Retinal pigment epithelial cell (primary cell): ENCODE measurements around the gene MYMX.
A peak's percentile ranks its signal among the peaks of the same experiment; 100 is the strongest.

Source experiments
- DNase-seq: peaks from one replicate; pipeline ENCODE4 v3.0.0-alpha.2; 2010; ENCODE audit warnings: low read depth
- H3K4me3 ChIP-seq: 2 replicates; pipeline ENCODE4 v1.5.1; 2011; ENCODE audit warnings: mild to moderate bottlenecking, low read length, control low read depth, moderate library complexity
- TF ChIP-seq, protein P1 (sequence below): conservative IDR thresholded peaks from 2 replicates; pipeline ENCODE4 v1.5.1; 2011; ENCODE audit warnings: low read depth, low read length, control low read depth, inconsistent platforms

The MYMX gene

DNA sequence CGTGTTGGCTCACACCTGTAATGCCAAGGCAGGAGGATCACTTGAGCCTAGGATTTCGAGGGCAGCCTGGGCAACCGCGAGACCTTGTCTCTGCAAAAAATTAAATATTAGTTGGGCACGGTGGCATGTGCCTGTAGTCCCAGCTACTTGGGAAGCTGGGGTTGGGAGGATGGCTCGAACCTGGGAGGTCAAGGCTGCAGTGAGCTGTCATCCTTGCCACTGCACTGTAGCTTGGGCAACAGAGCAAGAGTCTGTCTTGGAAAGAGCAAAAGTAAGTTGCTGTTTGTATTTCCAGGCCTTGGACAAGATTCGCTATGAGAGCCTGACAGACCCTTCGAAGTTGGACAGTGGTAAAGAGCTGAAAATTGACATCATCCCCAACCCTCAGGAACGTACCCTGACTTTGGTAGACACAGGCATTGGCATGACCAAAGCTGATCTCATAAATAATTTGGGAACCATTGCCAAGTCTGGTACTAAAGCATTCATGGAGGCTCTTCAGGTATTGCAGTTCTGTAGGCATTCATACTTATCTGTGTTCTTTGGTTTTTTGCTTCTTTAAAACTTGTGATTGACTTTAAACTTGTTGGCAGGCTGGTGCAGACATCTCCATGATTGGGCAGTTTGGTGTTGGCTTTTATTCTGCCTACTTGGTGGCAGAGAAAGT, 32.5 kb downstream of the MYMX start:
- no peak for DNase-seq
- peak overlapping the region; percentile 100 for H3K4me3 ChIP-seq
- TF ChIP-seq, protein P1, sequence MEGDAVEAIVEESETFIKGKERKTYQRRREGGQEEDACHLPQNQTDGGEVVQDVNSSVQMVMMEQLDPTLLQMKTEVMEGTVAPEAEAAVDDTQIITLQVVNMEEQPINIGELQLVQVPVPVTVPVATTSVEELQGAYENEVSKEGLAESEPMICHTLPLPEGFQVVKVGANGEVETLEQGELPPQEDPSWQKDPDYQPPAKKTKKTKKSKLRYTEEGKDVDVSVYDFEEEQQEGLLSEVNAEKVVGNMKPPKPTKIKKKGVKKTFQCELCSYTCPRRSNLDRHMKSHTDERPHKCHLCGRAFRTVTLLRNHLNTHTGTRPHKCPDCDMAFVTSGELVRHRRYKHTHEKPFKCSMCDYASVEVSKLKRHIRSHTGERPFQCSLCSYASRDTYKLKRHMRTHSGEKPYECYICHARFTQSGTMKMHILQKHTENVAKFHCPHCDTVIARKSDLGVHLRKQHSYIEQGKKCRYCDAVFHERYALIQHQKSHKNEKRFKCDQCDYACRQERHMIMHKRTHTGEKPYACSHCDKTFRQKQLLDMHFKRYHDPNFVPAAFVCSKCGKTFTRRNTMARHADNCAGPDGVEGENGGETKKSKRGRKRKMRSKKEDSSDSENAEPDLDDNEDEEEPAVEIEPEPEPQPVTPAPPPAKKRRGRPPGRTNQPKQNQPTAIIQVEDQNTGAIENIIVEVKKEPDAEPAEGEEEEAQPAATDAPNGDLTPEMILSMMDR, result no peak

DNA sequence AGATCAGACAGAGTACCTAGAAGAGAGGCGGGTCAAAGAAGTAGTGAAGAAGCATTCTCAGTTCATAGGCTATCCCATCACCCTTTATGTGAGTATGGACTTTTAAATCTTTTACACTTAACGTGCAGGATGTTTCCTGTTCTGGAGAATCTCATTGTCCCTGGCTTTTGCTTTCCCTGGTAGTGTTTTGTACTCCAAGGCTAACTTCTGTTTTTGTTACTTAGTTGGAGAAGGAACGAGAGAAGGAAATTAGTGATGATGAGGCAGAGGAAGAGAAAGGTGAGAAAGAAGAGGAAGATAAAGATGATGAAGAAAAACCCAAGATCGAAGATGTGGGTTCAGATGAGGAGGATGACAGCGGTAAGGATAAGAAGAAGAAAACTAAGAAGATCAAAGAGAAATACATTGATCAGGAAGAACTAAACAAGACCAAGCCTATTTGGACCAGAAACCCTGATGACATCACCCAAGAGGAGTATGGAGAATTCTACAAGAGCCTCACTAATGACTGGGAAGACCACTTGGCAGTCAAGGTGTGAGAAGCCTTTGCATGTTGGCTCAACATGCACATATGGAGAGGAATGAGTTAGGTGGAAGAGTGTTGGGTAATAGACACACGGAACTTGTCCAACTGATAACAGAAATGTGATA, 33.5 kb downstream of the MYMX start:
- peak overlapping the region; percentile 100 for H3K4me3 ChIP-seq
- TF ChIP-seq, protein P1, result no peak
- DNase-seq, result no peak

DNA sequence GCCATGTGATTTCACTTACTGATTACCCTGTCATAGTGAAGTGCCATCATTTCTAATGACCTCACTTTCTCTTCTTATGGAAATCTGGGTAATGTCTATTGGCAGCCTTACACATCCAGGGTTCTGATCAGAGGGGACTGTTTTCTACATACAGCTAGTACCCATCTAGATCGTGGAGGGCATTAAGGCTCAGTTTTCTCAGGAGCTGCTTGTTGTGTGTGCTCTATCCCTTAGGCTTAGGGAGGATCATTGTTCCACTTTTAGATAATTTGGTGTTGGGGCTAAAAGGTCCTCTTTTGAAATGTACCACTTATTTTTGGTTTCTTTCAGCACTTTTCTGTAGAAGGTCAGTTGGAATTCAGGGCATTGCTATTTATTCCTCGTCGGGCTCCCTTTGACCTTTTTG, 34.0 kb downstream of the MYMX start:
- TF ChIP-seq, protein P1, result no peak
- no peak for DNase-seq
- H3K4me3 ChIP-seq, result no peak overlapping the region

DNA sequence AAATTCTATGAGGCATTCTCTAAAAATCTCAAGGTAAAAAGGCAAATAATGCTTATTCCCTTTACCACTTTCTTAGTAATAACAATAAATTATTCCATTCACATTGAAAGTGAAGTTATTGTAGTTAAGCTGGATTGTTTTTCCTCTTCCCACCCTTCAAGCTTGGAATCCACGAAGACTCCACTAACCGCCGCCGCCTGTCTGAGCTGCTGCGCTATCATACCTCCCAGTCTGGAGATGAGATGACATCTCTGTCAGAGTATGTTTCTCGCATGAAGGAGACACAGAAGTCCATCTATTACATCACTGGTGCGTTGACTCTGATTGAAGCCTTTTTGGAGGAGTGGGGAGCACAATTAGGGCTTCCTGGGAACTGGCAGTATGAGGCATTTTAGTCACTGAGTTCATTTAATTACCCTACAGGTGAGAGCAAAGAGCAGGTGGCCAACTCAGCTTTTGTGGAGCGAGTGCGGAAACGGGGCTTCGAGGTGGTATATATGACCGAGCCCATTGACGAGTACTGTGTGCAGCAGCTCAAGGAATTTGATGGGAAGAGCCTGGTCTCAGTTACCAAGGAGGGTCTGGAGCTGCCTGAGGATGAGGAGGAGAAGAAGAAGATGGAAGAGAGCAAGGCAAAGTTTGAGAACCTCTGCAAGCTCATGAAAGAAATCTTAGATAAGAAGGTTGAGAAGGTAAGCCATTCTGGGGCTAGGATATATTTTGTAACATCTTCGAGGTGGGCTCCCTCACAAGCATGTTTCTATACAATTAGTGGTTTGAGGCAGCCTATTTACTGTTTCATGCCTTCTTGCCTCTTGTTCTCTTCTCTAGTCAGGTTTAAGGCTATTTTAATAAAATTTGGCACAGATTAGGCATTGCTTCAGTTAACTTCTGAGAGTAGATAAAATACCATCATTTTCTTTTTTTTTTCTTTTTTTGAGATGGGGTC, 35.1 kb downstream of the MYMX start:
- no peak for DNase-seq
- TF ChIP-seq, protein P1, result no peak
- H3K4me3 ChIP-seq, result no peak overlapping the region

DNA sequence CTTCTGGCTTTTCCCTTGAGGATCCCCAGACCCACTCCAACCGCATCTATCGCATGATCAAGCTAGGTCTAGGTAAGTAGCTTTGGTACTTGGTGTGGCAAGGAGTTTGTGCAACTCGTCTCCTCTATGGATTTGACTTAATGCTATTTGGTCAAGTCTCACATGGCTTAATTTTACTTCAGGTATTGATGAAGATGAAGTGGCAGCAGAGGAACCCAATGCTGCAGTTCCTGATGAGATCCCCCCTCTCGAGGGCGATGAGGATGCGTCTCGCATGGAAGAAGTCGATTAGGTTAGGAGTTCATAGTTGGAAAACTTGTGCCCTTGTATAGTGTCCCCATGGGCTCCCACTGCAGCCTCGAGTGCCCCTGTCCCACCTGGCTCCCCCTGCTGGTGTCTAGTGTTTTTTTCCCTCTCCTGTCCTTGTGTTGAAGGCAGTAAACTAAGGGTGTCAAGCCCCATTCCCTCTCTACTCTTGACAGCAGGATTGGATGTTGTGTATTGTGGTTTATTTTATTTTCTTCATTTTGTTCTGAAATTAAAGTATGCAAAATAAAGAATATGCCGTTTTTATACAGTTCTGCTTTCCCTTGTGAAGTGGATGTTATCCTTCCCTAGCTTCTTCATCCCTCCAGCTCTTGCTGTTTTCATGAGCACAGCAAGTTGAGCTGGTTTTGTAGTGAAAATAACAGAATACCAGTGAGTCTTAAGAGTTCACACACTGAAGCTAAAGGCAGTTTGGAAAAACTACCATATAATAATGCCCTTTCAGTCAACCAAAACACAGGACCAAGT, 36.8 kb downstream of the MYMX start:
- DNase-seq, result no peak
- TF ChIP-seq, protein P1, result peak; percentile 62
- no peak overlapping the region for H3K4me3 ChIP-seq

DNA sequence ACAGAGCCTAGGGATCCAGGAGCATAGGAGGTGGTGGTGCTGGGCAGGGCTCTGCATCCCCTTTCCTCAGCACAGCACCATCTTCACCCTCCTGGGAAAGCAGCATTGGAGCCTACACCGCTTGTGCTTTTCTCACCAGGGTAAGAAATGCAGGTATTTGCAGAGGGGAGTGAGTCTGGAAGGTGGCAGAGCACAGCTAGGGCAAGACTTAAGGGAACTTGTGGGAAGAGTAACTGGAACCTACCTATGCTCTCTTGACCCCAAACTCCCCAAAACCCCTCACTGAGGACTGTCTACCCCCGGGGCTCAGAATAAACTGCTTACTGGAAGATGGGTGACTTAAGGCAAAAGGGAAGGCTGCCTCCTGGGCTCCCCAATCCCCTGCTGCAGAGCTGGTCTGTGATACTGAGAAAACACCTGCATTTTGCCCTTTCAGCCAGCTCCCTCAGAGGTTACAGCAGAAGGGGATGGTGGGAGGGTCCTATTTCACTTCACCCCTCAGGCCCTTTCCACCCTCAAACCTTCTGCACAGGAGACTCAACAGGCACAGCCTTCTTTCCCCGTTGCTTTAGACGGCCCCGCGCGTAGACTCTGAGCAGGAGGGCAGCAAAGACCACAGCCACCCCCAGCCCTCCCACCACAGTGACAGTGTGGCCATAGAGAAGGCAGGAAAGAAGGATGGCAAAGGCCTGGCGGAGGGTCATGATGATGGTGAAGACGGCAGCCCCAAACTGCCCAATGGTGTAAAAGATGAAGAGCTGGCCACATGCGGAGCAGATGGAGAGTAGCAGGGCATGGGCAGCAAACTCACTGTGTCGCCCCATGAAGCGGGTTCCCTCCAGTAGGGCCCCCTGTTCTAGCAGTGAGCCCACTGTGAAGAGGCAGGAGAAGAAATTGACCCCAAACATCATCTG, 37.7 kb downstream of the MYMX start:
- TF ChIP-seq, protein P1, result no peak
- DNase-seq, result no peak
- H3K4me3 ChIP-seq, result no peak overlapping the region
